ENCODE results near the gene DPPA4.
"Not testable (repeated sequence)": the region's sequence is repeated elsewhere in the genome, so short reads cannot be mapped to it uniquely, and the experiment has no call there.

Gene DPPA4, protein sequence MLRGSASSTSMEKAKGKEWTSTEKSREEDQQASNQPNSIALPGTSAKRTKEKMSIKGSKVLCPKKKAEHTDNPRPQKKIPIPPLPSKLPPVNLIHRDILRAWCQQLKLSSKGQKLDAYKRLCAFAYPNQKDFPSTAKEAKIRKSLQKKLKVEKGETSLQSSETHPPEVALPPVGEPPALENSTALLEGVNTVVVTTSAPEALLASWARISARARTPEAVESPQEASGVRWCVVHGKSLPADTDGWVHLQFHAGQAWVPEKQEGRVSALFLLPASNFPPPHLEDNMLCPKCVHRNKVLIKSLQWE

DNA sequence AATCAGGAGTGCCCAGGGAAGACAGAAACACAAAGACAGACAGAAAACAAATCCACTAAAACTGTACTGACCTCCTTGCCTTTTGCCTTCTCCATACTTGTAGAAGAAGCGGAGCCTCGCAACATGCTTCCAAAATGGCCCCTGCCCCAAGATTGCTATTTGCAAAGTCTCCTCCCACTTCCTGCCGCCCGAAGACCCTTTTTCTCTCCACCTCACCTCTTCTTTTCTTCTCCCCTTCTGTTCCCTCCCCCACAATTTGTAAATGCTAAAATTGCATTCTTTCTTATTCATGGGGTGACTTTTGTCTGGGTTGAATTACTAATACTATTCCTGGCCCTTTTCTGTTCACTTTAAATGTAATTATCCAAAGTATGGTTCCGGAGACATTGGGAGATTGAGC is at the start of gene DPPA4:
Gene DPPA4, minus strand, starts transcription at position 154 of the 400 bp plus-strand sequence. Its CDS starts 29 bp downstream, at position 125.
- DNase-seq: no peak

- DNase-seq: no peak
Measured at GRCh38 chr3:109385442-109386318, 48.3 kb upstream of the DPPA4 start.

- DNase-seq: no peak
Measured at GRCh38 chr3:109384164-109384563, 46.8 kb upstream of the DPPA4 start.

GRCh38 chr3:109382588-109382987 is 45.2 kb upstream of the DPPA4 start:
- no peak for DNase-seq

DNA sequence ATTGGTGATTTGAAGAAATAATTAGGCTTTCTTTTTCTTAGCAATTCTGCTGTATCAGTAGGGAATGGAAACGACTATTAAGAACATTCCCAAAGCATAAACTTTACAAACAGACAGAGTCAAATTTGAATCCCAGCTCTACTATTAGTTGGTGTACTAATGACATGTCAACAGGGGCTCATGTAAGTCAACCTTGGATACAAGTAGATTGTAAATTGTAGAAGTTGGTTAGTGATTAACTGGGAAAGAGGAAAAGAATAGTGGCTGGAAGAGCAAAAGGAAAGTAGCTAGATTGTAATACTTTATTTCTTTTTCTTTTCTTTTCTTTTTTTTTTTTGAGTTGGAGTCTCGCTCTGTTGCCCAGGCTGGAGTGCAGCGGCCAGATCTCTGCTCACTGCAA is 38.6 kb upstream of the DPPA4 start:
- DNase-seq: no peak

GRCh38 chr3:109374434-109374833 is 37.1 kb upstream of the DPPA4 start:
- not testable (repeated sequence) for DNase-seq

DNA sequence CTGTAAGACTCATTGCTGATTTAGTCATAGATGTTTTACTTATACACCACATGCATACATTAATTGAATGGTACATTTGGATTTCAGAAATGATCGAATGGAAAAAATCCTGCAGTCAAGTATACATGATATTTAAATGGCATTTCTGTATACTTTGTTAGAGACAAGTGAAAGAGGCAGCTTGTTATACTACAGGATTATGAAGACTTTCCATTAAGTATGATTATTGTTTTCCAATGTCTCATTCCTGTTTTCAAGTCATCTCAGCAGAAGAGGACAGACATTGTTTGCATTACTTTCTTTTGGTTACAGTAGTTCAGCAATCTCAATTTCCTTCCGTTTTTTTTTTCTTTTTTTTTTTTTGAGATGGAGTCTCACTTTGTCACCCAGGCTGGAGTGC is 36.6 kb upstream of the DPPA4 start:
- DNase-seq: no peak

GRCh38 chr3:109372639-109373038 is 35.3 kb upstream of the DPPA4 start:
- no peak for DNase-seq

DNA sequence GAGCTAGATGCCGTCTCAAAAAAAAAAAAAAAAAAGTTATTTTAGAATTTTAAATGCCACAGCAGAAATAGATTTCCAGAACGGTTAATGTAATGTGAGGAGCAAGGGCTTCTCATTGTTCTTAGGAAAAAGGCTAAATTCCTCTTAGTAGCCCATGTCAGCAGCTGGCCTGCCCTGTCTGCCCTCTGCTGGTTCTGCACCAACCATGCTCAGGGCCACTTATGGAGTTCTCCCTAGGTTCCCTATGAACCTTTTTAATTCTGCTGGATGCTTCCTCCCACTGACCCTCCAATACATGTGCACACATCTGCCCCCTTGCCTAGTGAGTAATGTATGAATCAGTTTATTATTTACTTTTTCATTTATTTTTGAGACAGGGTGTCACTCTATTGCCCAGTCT is 32.2 kb upstream of the DPPA4 start:
- no peak for DNase-seq

GRCh38 chr3:109364088-109364487 is 26.7 kb upstream of the DPPA4 start:
- no peak for DNase-seq

- no peak for DNase-seq
Measured at GRCh38 chr3:109363634-109364033, 26.3 kb upstream of the DPPA4 start.

- DNase-seq: no peak
Measured at GRCh38 chr3:109362823-109363222, 25.5 kb upstream of the DPPA4 start.

DNA sequence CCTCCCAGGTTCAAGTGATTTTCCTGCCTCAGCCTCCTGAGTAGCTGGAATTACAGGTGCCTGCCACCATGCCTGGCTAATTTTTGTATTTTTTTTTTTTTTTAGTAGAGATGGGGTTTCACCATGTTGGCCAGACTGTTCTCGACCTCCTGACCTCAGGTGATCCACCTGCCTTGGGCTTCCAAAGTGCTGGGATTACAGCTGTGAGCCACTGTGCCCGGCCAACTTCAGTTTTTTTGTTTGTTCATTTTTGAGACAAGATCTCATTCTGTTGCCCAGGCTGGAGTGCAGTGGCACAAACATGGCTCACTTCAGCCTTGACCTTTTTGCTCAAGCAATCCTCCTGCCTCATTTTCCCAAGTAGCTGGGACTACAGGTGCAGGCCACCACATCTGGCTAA is 21.5 kb upstream of the DPPA4 start:
- not testable (repeated sequence) for DNase-seq

- DNase-seq: no peak
Measured at GRCh38 chr3:109356442-109357155, 19.3 kb upstream of the DPPA4 start.

DNA sequence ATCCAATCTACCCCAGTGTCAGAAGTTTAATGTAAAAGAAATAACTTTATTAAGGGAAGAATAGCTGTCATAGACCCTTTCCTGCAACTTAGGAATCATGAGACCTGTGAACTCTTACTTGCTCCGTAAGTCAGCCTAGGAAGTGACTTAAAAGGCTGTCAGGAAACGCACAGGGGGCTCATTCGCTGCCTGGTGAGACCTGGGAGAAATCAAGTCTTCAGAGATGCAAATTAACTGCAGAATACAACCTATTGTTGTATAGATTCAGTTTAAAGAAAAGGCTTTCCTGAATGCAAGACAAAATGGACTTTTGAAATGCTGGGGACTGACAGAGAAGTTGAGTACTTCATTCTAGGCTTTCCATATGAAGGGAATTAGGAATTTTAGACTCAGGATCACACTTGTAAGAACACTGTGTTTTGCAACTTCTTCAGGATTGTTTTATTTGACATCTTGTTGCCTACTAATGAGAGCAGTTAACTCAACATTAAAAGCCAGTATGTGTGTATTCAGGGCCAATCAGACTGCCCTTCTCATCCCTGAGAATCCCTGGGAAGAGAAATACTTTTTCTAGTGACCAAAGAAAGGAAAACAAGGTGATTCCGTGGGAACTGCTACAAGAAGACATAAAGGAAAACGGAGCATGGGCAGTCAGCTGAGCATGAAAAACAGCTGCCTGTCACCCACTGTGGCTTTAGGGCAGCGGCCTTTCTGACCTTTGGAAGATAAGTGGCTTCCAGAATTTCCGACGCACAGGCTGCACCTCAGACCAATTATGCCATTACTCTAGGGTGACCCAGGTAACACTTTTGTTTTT is 18.5 kb upstream of the DPPA4 start:
- no peak for DNase-seq

DNA sequence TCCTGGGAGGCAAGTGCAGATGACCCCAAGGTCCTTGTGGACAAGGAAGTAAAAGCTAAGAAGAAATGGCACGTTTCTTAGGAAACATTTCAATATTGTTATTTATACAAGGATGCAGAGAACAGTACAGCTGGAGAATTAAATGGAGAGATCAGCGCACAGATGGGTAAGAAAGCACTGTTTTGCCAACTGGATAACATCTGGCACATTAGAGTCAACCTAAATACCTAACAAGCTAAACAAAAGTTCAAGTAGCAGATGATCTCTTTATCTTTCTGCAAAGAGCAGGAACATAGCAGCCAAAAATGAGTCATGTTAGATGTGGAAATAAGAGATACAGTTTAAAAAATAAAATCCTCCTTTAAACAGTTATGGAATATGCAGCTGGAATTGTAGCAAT is 15.7 kb upstream of the DPPA4 start:
- no peak for DNase-seq

DNA sequence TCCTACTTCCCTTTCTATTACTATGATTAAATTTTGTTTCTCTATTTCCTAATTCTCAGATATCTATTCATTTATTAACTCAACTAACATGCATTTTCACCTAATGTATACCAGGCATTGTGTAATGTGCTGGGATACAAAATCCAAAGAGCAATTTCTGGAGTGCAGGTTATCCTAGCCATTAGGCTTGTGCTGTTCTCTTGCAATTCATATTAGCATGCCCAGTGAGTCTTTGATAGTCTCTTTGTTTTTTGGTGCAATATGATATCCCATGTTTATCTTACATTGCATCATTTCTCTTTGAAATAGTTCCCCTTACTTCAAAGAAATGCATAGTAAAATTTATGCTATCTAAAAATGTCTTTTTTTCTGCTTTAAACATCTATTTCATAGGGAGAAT is 13.9 kb upstream of the DPPA4 start:
- no peak for DNase-seq

DNA sequence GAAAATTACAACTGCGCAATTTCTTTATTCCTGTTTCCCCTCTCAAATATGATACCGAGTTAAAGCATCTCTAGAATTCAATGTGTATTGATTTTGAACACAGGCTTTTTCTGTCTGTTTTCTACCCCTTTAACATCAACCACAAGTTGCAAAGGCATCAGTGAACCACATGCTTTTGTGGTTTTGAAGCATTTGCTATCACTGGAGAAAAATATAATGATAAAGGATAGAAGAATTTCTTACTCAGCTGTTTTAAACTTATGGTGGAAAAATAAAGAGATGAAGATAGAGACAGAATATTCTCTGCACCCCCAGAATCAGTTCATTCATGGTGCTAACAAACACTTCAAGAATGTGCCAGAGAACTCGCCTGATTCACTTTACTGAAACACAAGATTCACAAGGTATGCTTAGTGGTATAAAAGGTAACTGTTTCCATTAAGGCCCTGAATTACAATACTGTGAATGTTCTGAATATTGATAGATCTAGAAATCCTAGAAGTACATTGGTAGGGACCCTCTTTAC is 9.5 kb upstream of the DPPA4 start:
- DNase-seq: no peak

GRCh38 chr3:109346099-109346498 is 8.8 kb upstream of the DPPA4 start:
- no peak for DNase-seq

- DNase-seq: no peak
Measured at GRCh38 chr3:109339714-109340648, 2.6 kb upstream of the DPPA4 start.
